NB4 (cell line): ENCODE results near the gene TRMT61A.

Source experiments
- CTCF ChIP-seq: IDR thresholded peaks from one replicate; pipeline ENCODE4 v1.5.1; 2012; ENCODE audit warnings: low read depth, low read length
- POLR2A ChIP-seq: IDR thresholded peaks from 2 replicates; pipeline ENCODE4 v1.6.1; 2011; ENCODE audit warnings: mild to moderate bottlenecking; ENCODE audit not compliant: insufficient read length; ENCODE audit errors: extremely low read depth

- no peak for TF ChIP-seq CTCF
- no peak for TF ChIP-seq POLR2A
Measured at GRCh38 chr14:103559766-103560165, 30.8 kb downstream of the TRMT61A start.
